Upper lobe of right lung (tissue), 1 donor: ENCODE measurements around the gene SERPINB2. TPM values are rescaled to one million over a fixed set of nuclear protein-coding genes. Genes with fewer than 3 reads are reported as not detected.
A peak's percentile ranks its signal among the peaks of the same experiment; 100 is the strongest.

Source experiments
- ATAC-seq: fragments of 200-7000 bp; cut with Tn5 transposase; one replicate; pipeline ENCODE4 v1.9.1; 2020; ENCODE audit warnings: mild to moderate bottlenecking, moderate library complexity
- DNase-seq: peaks from one replicate; pipeline ENCODE4 v3.0.0-alpha.2; 2020
- H3K27ac ChIP-seq: fragments of 200-600 bp; one replicate; pipeline ENCODE4 v1.8.0; 2022
- H3K27me3 ChIP-seq: fragments of 200-600 bp; one replicate; pipeline ENCODE4 v1.8.0; 2022; ENCODE audit warnings: mild to moderate bottlenecking
- H3K36me3 ChIP-seq: fragments of 200-600 bp; one replicate; pipeline ENCODE4 v1.8.0; 2022
- H3K4me1 ChIP-seq: fragments of 200-600 bp; one replicate; pipeline ENCODE4 v1.8.0; 2022
- H3K4me3 ChIP-seq: fragments of 200-600 bp; one replicate; pipeline ENCODE4 v1.8.0; 2022; ENCODE audit warnings: mild to moderate bottlenecking
- H3K9me3 ChIP-seq: fragments of 200-600 bp; one replicate; pipeline ENCODE4 v1.8.0; 2022
- intact Hi-C: fragments of 100-400 bp; cut with DNase I; formaldehyde crosslinking; loops from one replicate; pipeline ENCODE4 v1.11.0; 2022
- total RNA-seq: library from RNA; stranded (reverse); fragmentation: NEBNext Ultra II Directional; extraction: Animal tissue kit (Norgen Biotek cat#: 25700); gene quantifications from one replicate; pipeline ENCODE4 v1.2.1, GENCODE V29; 2021
- TF ChIP-seq, protein P1 (sequence below): fragments of 200-600 bp; IDR thresholded peaks from one replicate; pipeline ENCODE4 v1.8.0; 2022; ENCODE audit warnings: antibody characterized with exemption
- donor health status: DM: no; HTN: yes; CAD: no; lungs with severe emphysema.

Gene SERPINB2
- total RNA-seq, 1 donor from 2014 or later: 0.38 TPM

DNA sequence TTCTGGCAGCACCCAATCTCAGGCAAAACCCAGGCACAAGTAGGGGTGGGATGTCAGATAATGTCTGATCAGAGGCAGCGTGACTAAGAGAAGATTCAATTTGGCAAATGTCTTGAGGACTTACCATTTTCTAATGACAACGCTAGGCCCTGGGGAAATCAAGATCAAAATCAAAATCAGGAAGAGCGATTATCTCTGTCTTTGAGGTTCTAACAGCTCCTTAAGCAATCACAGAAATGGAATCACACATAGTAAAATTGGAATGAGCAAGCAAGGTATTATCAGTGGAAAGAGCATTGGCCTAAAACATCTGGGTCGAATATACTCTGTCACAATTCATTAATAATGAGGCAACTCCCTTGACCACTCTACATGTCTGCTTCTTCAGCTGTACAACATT lies 8.6 kb upstream of the SERPINB2 start:
- H3K27me3 ChIP-seq: no peaks in the 10 kb centered on the region
- DNase-seq (no peak), ATAC-seq (no peak)
- no peaks in the 10 kb centered on the region for H3K36me3 ChIP-seq
- no peaks in the 10 kb centered on the region for H3K9me3 ChIP-seq
- H3K4me3 ChIP-seq: no peak overlapping the region
- intact Hi-C loops: no loop called here
- H3K27ac ChIP-seq: no peak overlapping the region
- no peaks in the 10 kb centered on the region for H3K4me1 ChIP-seq
- TF ChIP-seq, protein P1, sequence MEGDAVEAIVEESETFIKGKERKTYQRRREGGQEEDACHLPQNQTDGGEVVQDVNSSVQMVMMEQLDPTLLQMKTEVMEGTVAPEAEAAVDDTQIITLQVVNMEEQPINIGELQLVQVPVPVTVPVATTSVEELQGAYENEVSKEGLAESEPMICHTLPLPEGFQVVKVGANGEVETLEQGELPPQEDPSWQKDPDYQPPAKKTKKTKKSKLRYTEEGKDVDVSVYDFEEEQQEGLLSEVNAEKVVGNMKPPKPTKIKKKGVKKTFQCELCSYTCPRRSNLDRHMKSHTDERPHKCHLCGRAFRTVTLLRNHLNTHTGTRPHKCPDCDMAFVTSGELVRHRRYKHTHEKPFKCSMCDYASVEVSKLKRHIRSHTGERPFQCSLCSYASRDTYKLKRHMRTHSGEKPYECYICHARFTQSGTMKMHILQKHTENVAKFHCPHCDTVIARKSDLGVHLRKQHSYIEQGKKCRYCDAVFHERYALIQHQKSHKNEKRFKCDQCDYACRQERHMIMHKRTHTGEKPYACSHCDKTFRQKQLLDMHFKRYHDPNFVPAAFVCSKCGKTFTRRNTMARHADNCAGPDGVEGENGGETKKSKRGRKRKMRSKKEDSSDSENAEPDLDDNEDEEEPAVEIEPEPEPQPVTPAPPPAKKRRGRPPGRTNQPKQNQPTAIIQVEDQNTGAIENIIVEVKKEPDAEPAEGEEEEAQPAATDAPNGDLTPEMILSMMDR: no peak

DNA sequence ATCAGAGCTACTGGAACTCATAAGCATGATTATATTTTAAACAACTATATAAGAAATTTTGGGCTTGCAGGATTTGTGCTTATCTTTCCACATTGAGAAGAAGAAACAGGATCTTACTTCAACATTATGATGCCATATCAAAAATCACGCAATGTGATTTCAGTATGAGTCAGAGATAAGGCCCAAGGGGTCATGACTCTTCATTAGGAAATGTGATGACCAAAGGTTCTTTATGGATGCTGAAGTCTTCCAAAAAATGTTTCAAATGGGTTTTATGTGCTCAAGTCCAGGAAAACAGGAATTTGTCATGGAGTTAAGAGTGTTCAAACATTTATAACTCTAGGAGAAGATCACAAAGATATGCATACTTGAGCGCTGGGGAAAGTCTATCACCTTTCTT lies 7.8 kb upstream of the SERPINB2 start:
- Histone ChIP-seq H3K4me3 (no peak overlapping the region), H3K9me3 (no peaks in the 10 kb centered on the region), H3K27ac (no peak overlapping the region), H3K27me3 (no peaks in the 10 kb centered on the region), H3K36me3 (no peaks in the 10 kb centered on the region), H3K4me1 (no peaks in the 10 kb centered on the region)
- intact Hi-C loops: no loop called here
- DNase-seq: no peak
- TF ChIP-seq, protein P1: no peak
- ATAC-seq: no peak

DNA sequence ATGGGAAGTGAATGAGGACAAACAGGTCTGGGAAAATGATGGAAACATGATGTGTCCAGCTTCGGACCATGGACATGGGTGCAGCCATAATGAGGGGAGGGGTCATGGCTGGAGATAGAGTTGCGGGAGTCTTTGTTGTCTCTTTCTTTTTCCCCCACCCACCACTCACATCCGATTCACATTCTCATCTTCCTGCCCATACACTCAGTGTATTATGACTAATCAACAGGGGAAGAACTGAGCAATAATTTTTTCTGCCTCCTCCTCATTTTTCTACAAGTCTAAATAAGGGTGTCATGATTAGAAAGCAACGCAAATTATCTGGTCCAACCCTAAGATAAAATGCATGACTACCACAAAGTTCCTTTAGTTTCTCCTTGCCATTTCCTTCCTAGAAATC lies 5.7 kb upstream of the SERPINB2 start:
- intact Hi-C loops: no loop called here
- H3K9me3 ChIP-seq: no peaks in the 10 kb centered on the region
- no peak overlapping the region for H3K4me3 ChIP-seq
- no peak overlapping the region for H3K27ac ChIP-seq
- no peak for DNase-seq
- H3K4me1 ChIP-seq: no peaks in the 10 kb centered on the region
- no peak for ATAC-seq
- H3K27me3 ChIP-seq: no peaks in the 10 kb centered on the region
- TF ChIP-seq, protein P1: no peak
- no peaks in the 10 kb centered on the region for H3K36me3 ChIP-seq

DNA sequence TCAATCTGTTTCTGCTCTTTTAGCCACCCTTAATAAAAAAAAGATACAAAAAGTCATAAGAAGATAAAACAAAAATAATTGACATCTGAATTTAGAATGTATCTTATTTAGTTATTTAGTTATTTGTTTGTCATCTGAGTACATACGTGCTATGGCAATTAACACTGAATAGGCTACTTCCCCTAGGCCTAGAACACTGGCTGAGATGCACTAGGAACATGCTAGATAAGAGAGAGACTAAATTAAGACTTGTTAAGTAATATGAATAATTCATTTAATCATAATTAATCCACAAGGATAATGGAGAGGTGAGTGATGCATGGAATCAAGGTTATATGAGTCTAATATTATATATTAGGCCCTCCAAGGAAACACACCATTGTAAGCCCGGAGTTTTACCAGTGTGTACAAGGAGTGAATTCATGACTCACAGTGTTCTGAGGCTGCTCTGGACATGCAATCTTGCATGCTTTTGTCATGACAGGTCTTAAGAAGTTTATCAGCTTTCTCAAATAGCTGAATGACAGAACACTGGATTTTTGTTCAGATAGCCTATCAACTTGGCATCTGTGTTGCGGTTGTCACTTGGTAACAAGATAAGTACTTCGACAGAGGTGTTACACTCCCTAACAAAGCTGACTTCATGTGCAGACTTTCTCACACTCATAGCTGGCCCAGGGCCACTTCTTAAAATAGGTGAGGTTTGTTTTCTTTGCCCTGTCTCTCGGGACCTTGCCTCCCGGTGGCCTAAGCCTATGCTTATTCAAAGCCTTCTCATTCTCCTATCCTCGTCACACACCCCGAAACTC lies 5.0 kb upstream of the SERPINB2 start:
- ATAC-seq: peak; percentile 87
- Histone ChIP-seq H3K27ac (no peak overlapping the region), H3K4me3 (no peak overlapping the region), H3K36me3 (no peaks in the 10 kb centered on the region), H3K4me1 (no peaks in the 10 kb centered on the region), H3K9me3 (no peaks in the 10 kb centered on the region), H3K27me3 (no peaks in the 10 kb centered on the region)
- no peak for DNase-seq
- intact Hi-C loops: no loop called here
- TF ChIP-seq, protein P1: no peak

DNA sequence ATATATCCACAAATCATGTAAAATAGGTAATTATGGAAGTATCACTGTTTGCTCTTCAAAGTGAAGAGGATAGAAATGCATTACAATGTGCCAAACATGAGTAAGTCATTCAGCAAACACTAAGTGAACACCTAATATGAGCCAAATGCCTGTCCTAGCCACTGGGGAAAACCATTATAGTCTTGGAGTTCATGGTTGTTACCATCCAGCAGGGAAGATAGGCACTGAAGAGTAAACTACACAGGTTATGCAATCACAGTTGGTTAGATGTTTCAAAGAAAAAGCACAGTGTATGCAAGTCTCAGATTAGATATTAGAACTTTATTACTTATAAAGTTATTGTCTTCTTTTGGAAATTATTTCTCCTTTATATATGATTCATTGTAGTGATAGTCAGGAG lies 3.9 kb upstream of the SERPINB2 start:
- Histone ChIP-seq H3K27ac (no peak overlapping the region), H3K36me3 (no peaks in the 10 kb centered on the region), H3K4me1 (no peaks in the 10 kb centered on the region), H3K9me3 (no peaks in the 10 kb centered on the region), H3K4me3 (no peak overlapping the region), H3K27me3 (no peaks in the 10 kb centered on the region)
- ATAC-seq: no peak
- intact Hi-C loops: no loop called here
- TF ChIP-seq, protein P1: no peak
- DNase-seq: no peak
